Mammary epithelial cell (primary cell): ENCODE data around the gene WDR27.

Source experiments
- EZH2 ChIP-seq: IDR thresholded peaks from 2 replicates; pipeline ENCODE4 v1.6.1; 2012; ENCODE audit warnings: low read length, inconsistent platforms, borderline replicate concordance
- TF ChIP-seq, protein P1 (sequence below), 2 donors: IDR thresholded peaks in 1 of 2; conservative IDR thresholded peaks in 1 of 2; 2 replicates each; pipeline ENCODE4 v1.5.1; 2011 to 2012; ENCODE audit warnings: inconsistent platforms in 2 of 2, low read length in 2 of 2, mild to moderate bottlenecking in 2 of 2, control low read depth in 1 of 2, low read depth in 1 of 2; ENCODE audit not compliant: insufficient read depth in 1 of 2; ENCODE audit errors: extremely low read depth in 1 of 2

DNA sequence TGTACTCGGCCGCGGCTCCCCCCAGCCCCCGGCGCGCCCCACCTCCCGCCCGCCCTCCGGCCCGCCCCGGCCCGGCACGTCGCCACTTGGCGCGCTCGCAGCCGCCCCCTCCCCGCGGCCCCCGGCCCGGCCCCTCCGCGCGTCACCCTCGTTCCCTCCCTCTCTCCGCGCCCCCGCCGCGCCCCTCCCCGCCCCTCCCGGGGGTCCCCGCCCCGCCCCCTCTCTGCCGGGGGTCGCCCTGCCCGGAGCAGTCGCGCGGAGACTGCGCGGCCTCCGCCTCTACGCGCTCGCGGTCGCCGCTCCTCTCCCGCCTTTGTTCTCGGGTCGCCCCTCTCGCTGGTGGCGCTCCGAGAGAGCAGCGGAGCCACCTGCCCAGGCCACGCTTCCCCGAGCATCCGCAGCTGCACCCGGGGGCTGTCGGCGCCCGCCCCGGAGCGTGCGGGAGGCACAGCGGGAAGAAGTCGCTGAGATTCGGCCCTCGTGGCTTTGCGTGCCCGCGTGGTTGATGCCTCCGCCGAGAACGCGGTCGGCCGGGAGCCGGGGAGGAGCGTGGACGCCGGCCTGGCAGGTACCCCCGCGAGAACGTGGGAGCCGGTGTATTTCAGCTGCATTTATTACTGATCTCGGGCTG, 22.8 kb upstream of the WDR27 start, which contains the start of gene PHF10:
- TF ChIP-seq, protein P1, sequence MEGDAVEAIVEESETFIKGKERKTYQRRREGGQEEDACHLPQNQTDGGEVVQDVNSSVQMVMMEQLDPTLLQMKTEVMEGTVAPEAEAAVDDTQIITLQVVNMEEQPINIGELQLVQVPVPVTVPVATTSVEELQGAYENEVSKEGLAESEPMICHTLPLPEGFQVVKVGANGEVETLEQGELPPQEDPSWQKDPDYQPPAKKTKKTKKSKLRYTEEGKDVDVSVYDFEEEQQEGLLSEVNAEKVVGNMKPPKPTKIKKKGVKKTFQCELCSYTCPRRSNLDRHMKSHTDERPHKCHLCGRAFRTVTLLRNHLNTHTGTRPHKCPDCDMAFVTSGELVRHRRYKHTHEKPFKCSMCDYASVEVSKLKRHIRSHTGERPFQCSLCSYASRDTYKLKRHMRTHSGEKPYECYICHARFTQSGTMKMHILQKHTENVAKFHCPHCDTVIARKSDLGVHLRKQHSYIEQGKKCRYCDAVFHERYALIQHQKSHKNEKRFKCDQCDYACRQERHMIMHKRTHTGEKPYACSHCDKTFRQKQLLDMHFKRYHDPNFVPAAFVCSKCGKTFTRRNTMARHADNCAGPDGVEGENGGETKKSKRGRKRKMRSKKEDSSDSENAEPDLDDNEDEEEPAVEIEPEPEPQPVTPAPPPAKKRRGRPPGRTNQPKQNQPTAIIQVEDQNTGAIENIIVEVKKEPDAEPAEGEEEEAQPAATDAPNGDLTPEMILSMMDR (conservative IDR thresholded peaks at IDR 0.05 in 1 of 2, IDR thresholded peaks at IDR 0.05 in 1 of 2; ENCODE audit: extremely low read depth in 1 of 2, insufficient read depth in 1 of 2, low read depth in 1 of 2, low read length in 2 of 2): no peak
- no peak for TF ChIP-seq EZH2
